Measurements from ENCODE around the gene COL5A2. TPM values are rescaled to one million over a fixed set of nuclear protein-coding genes. Genes with fewer than 3 reads are reported as not detected.

The COL5A2 gene
- total and polyA plus RNA-seq, 2 donors (not counting 3 experiments of a cell fraction or from before 2014, with no cell fraction given), result 47.4 to 123 TPM

GRCh38 chr2:189159273-189159672 lies 20.3 kb downstream of the COL5A2 start:
- CTCF ChIA-PET, result no interaction called here
- peaks cover 16% of the 10 kb centered on the region for H3K4me1 ChIP-seq (ENCODE audit: control insufficient read depth, extremely low read depth, insufficient read depth, low read length)
- no peak for FAIRE-seq

More at GRCh38 chr2:189159273-189159672, 20.3 kb downstream of the COL5A2 start:
- intact Hi-C loops (cut with micrococcal nuclease), result no loop called here
- dilution Hi-C loops (cut with MboI; ENCODE audit: extremely low pct_ligation_motif_present, low sequenced_read_pairs), result no loop called here
- Histone ChIP-seq H3K27me3 (ENCODE audit: control insufficient read depth in 2 of 2, insufficient read depth in 2 of 2, low read length in 2 of 2) (no peaks in the 10 kb centered on the region), H3K4me3 (replicated peaks in 1 of 3; ENCODE audit: insufficient read depth in 1 of 3, low read depth in 1 of 3, low read length in 3 of 3) (no peak overlapping the region), H4K20me1 (replicated peaks; ENCODE audit: control insufficient read depth, extremely low read depth, insufficient read depth, low read length) (peaks cover 8% of the 10 kb centered on the region), H3K9me1 (replicated peaks; ENCODE audit: control insufficient read depth, extremely low read depth, insufficient read depth, low read length) (no peaks in the 10 kb centered on the region), H3K36me3 (ENCODE audit: control insufficient read depth in 2 of 2, extremely low read depth in 1 of 2, insufficient read depth in 2 of 2, low read length in 2 of 2) (no peaks in the 10 kb centered on the region), H2AFZ (ENCODE audit: low read depth, low read length) (no peak overlapping the region), H3K27ac (ENCODE audit: insufficient read depth, low read depth, low read length) (no peak overlapping the region), H3K79me2 (ENCODE audit: control insufficient read depth, insufficient read depth, low read length) (peaks cover 11% of the 10 kb centered on the region), H3K9me3 (replicated peaks; ENCODE audit: control insufficient read depth, insufficient read depth, low read length) (no peaks in the 10 kb centered on the region), H3K9ac (replicated peaks; ENCODE audit: extremely low read depth, insufficient read depth, low read length) (no peak overlapping the region), H3K4me2 (ENCODE audit: insufficient read depth, low read length) (no peak overlapping the region)
- BruUV-seq (replicated peaks), result no TSS peak
- no peak for TF ChIP-seq CTCF (IDR thresholded peaks at IDR 0.05; ENCODE audit: extremely low read depth in 1 of 2, insufficient read depth in 1 of 2, low read depth in 1 of 2, low read length in 2 of 2)
- TF ChIP-seq MYC (IDR thresholded peaks at IDR 0.05; ENCODE audit: low read depth, low read length), result no peak
- no peak for TF ChIP-seq POLR2AphosphoS5 (IDR thresholded peaks at IDR 0.05; ENCODE audit: insufficient read depth, low read depth, low read length)
- TF ChIP-seq JUN (IDR thresholded peaks at IDR 0.05; ENCODE audit: borderline replicate concordance, insufficient read depth, insufficient read length, low read depth), result no peak
- TF ChIP-seq FOS (IDR thresholded peaks at IDR 0.05; ENCODE audit: borderline replicate concordance, insufficient read depth, low read length), result no peak
- TF ChIP-seq POLR2A (IDR thresholded peaks at IDR 0.05; ENCODE audit: low read depth, low read length), result no peak
- TF ChIP-seq GATA2 (IDR thresholded peaks at IDR 0.05; ENCODE audit: insufficient read depth, insufficient read length, low read depth, low read length), result no peak
- TF ChIP-seq, protein P1, sequence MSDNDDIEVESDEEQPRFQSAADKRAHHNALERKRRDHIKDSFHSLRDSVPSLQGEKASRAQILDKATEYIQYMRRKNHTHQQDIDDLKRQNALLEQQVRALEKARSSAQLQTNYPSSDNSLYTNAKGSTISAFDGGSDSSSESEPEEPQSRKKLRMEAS (IDR thresholded peaks at IDR 0.05; ENCODE audit: insufficient read depth, insufficient read length), result no peak
- TF ChIP-seq EZH2 (IDR thresholded peaks at IDR 0.05; ENCODE audit: borderline replicate concordance, low read depth, low read length, severe bottlenecking), result no peak
- no peak for DNase-seq (ENCODE audit: low read depth, low spot score)
- POLR2A ChIA-PET, result interaction anchor here (0.7 kb wide), 1 partner anchor 19 kb away, joined by 3 read pairs; no protein-coding TSS in a partner anchor

Data from endothelial cell of umbilical vein (primary cell).